ENCODE results near the gene DNAH14. TPM values are rescaled to one million over a fixed set of nuclear protein-coding genes. Genes with fewer than 3 reads are reported as not detected.

The DNAH14 gene
- total and polyA plus RNA-seq, 2 experiments from 2014 or later, result 55.3 to 80.2 TPM

- Histone ChIP-seq H3K27ac (ENCODE audit: low read depth) (no peak overlapping the region), H3K9me2 (ENCODE audit: insufficient read depth) (peaks cover 4% of the 10 kb centered on the region), H3K4me3 (no peak overlapping the region), H3F3A (replicated peaks; ENCODE audit: low read depth) (no peaks in the 10 kb centered on the region), H3K27me3 (ENCODE audit: insufficient read depth) (no peaks in the 10 kb centered on the region), H3K4me2 (no peak overlapping the region), H3K4me1 (ENCODE audit: insufficient read depth) (no peaks in the 10 kb centered on the region), H3K36me3 (ENCODE audit: insufficient read depth) (no peaks in the 10 kb centered on the region), H2AFZ (no peak overlapping the region), H3K79me2 (replicated peaks; ENCODE audit: insufficient read depth) (no peaks in the 10 kb centered on the region), H4K20me1 (replicated peaks; ENCODE audit: insufficient read depth) (no peaks in the 10 kb centered on the region)
- Mint-ChIP-seq H3K36me3 (ENCODE audit: low read depth) (peaks cover 22% of the 10 kb centered on the region; the same call in 2 of the 3 replicates), H3K27ac (no peak overlapping the region), H3K27me3 (ENCODE audit: insufficient read depth, low read depth, poor library complexity) (no peaks in the 10 kb centered on the region), H3K4me1 (no peaks in the 10 kb centered on the region), H3K4me3 (no peak overlapping the region), H3K9me3 (peaks cover 24% of the 10 kb centered on the region)
- TF ChIP-seq NANOG (IDR thresholded peaks at IDR 0.05; ENCODE audit: borderline replicate concordance), result no peak
- no peak for DNase-seq (ENCODE audit: low spot score)
- ATAC-seq, result no peak
Measured at GRCh38 chr1:225111000-225111399, 181.5 kb downstream of the DNAH14 start.

DNA sequence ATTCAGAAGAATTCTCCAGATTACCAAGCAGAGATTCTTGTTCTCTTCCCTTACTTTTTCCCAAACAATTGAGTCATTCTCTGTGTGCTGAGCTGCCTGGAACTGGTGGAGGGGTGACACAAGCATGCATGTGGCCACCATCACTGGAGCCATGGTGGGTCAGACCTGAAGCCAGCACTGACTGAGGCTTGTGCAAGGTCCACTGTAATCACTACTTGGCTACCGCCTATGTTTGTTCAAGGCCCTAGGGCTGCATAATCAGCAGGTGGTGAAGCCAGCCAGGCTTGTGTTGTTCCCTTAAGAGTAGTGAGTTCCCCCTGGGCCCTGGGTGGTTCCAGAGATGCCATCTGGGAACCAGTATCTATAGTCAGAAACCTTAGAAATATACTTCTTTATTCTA is 183.8 kb downstream of the DNAH14 start:
- Histone ChIP-seq H3K4me3 (no peak overlapping the region), H3K4me2 (no peak overlapping the region), H3K9me2 (ENCODE audit: insufficient read depth) (peaks cover 4% of the 10 kb centered on the region), H3K36me3 (ENCODE audit: insufficient read depth) (no peaks in the 10 kb centered on the region), H3F3A (replicated peaks; ENCODE audit: low read depth) (no peaks in the 10 kb centered on the region), H3K79me2 (replicated peaks; ENCODE audit: insufficient read depth) (no peaks in the 10 kb centered on the region), H3K27me3 (ENCODE audit: insufficient read depth) (no peaks in the 10 kb centered on the region), H4K20me1 (replicated peaks; ENCODE audit: insufficient read depth) (no peaks in the 10 kb centered on the region), H3K4me1 (ENCODE audit: insufficient read depth) (no peaks in the 10 kb centered on the region), H3K27ac (ENCODE audit: low read depth) (no peak overlapping the region), H2AFZ (no peak overlapping the region)
- Mint-ChIP-seq H3K27ac (no peak overlapping the region), H3K4me3 (no peak overlapping the region), H3K36me3 (ENCODE audit: low read depth) (peaks cover 1% of the 10 kb centered on the region; the same call in 1 of the 3 replicates), H3K4me1 (no peaks in the 10 kb centered on the region), H3K27me3 (ENCODE audit: insufficient read depth, low read depth, poor library complexity) (no peaks in the 10 kb centered on the region), H3K9me3 (0 out of 3 replicates have a peak, but pooled peaks cover 4% of the 10 kb centered on the region)
- TF ChIP-seq POLR2AphosphoS5 (IDR thresholded peaks at IDR 0.05; ENCODE audit: low read depth), result no peak
- TF ChIP-seq EZH2 (IDR thresholded peaks at IDR 0.05; ENCODE audit: low read depth, unreplicated experiment), result no peak
- no peak for TF ChIP-seq ETS1 (IDR thresholded peaks at IDR 0.05)
- TF ChIP-seq ZNF462 (CRISPR knock-in tag; IDR thresholded peaks at IDR 0.05), result no peak
- no peak for TF ChIP-seq ZNF114 (CRISPR knock-in tag; IDR thresholded peaks at IDR 0.05)
- no peak for TF ChIP-seq EZH2phosphoT487 (IDR thresholded peaks at IDR 0.05; ENCODE audit: unreplicated experiment)
- DNase-seq (ENCODE audit: low spot score) (no peak), ATAC-seq (no peak)

Data from GM23338 (cell line).